Measurements from ENCODE around the gene ACADVL.

DNA sequence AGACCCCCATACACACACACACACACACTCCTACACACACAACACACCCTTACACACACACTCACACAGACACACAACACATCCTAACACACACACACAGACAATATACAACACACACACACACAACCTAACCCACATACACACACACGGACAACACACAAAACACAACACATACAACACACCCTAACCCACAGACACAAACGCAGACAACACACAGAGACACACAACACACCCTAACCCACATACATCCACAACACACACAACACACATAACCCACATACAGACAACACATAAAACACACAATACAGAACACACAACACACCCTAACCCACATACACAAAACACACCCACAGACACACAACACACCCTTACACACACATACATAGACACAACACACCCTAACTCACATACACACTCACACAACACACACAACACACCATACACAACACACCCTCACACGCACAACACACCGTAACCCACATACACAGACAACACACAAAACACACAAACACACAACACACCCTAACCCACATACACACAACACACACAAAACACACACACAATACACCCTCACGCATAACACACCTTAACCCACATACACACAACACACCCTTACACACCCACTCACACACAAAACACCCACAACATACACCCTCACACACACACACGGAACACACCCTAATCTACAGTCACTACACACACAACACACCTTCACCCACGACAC, 45.0 kb upstream of the ACADVL start:
- TF ChIP-seq, protein P1, sequence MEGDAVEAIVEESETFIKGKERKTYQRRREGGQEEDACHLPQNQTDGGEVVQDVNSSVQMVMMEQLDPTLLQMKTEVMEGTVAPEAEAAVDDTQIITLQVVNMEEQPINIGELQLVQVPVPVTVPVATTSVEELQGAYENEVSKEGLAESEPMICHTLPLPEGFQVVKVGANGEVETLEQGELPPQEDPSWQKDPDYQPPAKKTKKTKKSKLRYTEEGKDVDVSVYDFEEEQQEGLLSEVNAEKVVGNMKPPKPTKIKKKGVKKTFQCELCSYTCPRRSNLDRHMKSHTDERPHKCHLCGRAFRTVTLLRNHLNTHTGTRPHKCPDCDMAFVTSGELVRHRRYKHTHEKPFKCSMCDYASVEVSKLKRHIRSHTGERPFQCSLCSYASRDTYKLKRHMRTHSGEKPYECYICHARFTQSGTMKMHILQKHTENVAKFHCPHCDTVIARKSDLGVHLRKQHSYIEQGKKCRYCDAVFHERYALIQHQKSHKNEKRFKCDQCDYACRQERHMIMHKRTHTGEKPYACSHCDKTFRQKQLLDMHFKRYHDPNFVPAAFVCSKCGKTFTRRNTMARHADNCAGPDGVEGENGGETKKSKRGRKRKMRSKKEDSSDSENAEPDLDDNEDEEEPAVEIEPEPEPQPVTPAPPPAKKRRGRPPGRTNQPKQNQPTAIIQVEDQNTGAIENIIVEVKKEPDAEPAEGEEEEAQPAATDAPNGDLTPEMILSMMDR (IDR thresholded peaks at IDR 0.05) = no peak
- TF ChIP-seq POLR2A (IDR thresholded peaks at IDR 0.05) = no peak

All from right lobe of liver (tissue), 4 donors.